Osteocyte (in vitro differentiated cells): ENCODE results near the gene CTIF. TPM values are rescaled to one million over a fixed set of nuclear protein-coding genes. Genes with fewer than 3 reads are reported as not detected.

Experiments
- DNase-seq: peaks from one replicate; pipeline ENCODE4 v3.0.0; 2021; ENCODE audit warnings: mixed read lengths; ENCODE audit not compliant: unreplicated experiment; ENCODE audit errors: extremely low spot score
- H3K27ac Mint-ChIP-seq: one replicate; pipeline ENCODE4 v1.8.0; 2021; ENCODE audit warnings: mild to moderate bottlenecking, mixed read lengths; ENCODE audit not compliant: unreplicated experiment
- H3K27me3 Mint-ChIP-seq: one replicate; pipeline ENCODE4 v1.8.0; 2021; ENCODE audit warnings: mixed read lengths; ENCODE audit not compliant: unreplicated experiment
- H3K36me3 Mint-ChIP-seq: one replicate; pipeline ENCODE4 v1.8.0; 2021; ENCODE audit warnings: mixed read lengths; ENCODE audit not compliant: unreplicated experiment
- H3K4me1 Mint-ChIP-seq: one replicate; pipeline ENCODE4 v1.8.0; 2021; ENCODE audit warnings: mixed read lengths; ENCODE audit not compliant: unreplicated experiment
- H3K4me3 Mint-ChIP-seq: one replicate; pipeline ENCODE4 v1.8.0; 2021; ENCODE audit warnings: mild to moderate bottlenecking, moderate library complexity, mixed read lengths; ENCODE audit not compliant: unreplicated experiment
- H3K9me3 Mint-ChIP-seq: one replicate; pipeline ENCODE4 v1.8.0; 2021; ENCODE audit warnings: mixed read lengths; ENCODE audit not compliant: unreplicated experiment
- total RNA-seq: library from RNA; stranded (reverse); gene quantifications from 2 replicates; pipeline ENCODE4 v1.2.1, GENCODE V29; 2021
- TF ChIP-seq, protein P1 (sequence below): fragments of 200-600 bp; sonication (generic); IDR thresholded peaks from 2 replicates; pipeline ENCODE4 v1.5.0; 2021; ENCODE audit warnings: antibody characterized with exemption, mild to moderate bottlenecking, moderate library complexity

Gene CTIF
- total RNA-seq, 1 donor from 2014 or later, result 172 TPM

DNA sequence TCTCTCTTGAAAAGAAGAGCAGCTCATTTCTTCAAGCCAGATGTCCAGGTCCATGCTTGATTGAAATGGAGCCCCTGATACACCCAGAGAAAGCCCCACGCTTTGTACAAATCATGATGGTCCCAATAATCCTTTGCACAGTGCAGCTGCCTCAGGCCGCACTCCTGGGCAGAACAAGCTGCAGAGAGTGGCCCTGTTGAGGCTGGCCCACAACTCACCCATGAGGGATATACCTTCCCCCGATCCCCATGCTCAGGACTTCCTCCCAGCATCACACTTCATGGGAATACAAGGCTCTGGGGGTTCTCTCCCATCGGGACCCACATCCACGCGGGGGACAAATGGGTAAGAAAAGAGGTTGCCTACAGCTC is 181.8 kb downstream of the CTIF start:
- H3K4me3 Mint-ChIP-seq, result no peak overlapping the region
- peaks cover 23% of the 10 kb centered on the region for H3K4me1 Mint-ChIP-seq
- no peaks in the 10 kb centered on the region for H3K9me3 Mint-ChIP-seq
- TF ChIP-seq, protein P1, sequence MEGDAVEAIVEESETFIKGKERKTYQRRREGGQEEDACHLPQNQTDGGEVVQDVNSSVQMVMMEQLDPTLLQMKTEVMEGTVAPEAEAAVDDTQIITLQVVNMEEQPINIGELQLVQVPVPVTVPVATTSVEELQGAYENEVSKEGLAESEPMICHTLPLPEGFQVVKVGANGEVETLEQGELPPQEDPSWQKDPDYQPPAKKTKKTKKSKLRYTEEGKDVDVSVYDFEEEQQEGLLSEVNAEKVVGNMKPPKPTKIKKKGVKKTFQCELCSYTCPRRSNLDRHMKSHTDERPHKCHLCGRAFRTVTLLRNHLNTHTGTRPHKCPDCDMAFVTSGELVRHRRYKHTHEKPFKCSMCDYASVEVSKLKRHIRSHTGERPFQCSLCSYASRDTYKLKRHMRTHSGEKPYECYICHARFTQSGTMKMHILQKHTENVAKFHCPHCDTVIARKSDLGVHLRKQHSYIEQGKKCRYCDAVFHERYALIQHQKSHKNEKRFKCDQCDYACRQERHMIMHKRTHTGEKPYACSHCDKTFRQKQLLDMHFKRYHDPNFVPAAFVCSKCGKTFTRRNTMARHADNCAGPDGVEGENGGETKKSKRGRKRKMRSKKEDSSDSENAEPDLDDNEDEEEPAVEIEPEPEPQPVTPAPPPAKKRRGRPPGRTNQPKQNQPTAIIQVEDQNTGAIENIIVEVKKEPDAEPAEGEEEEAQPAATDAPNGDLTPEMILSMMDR, result no peak
- no peaks in the 10 kb centered on the region for H3K27me3 Mint-ChIP-seq
- H3K27ac Mint-ChIP-seq, result no peak overlapping the region
- H3K36me3 Mint-ChIP-seq, result peaks cover 42% of the 10 kb centered on the region
- no peak for DNase-seq

DNA sequence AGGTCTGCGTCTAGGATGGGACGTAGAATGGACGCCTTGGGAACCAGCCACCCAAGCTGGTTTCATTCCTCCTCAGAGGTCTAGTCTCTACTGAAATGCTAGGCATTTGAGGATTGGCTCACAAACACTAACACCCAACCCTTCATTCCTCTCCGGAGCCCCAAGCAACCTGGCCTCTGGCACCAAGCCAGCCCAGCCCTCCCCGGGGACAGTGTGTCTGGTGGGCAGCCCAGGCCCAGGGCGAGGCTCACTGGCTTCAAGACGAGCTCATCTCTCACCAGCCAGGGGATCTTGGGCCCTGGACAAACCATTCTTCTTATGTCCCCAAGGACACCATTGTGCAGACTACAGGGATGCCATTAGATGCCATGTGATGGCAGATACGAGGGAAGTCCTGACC is 182.5 kb downstream of the CTIF start:
- Mint-ChIP-seq H3K27me3 (no peaks in the 10 kb centered on the region), H3K9me3 (peaks cover 3% of the 10 kb centered on the region), H3K4me3 (no peak overlapping the region), H3K4me1 (peaks cover 22% of the 10 kb centered on the region), H3K27ac (peak overlapping the region; percentile 31), H3K36me3 (peaks cover 45% of the 10 kb centered on the region)
- TF ChIP-seq, protein P1, result no peak
- DNase-seq, result no peak

DNA sequence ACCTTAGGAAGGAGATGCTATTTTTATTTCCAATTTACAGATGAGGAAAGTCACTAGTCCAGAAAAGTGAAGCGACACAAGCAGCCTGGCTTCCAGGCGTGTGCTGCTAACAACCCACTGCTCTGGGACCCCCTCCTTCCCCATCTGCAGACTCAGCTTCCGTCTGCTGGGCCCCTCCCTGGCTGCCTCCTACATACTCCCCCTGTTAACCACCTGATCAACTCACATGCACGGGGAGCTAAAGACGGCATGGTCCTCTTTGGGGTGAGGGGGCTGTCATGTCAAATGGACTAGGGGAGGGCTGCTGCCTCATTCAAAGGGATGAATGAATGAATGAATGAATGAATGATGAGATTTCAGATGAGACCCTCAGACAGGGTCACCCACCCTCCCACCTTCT is 184.2 kb downstream of the CTIF start:
- no peak overlapping the region for H3K27ac Mint-ChIP-seq
- TF ChIP-seq, protein P1, result no peak
- peaks cover 11% of the 10 kb centered on the region for H3K9me3 Mint-ChIP-seq
- DNase-seq, result no peak
- H3K4me1 Mint-ChIP-seq, result peaks cover 27% of the 10 kb centered on the region
- H3K27me3 Mint-ChIP-seq, result no peaks in the 10 kb centered on the region
- H3K36me3 Mint-ChIP-seq, result peaks cover 44% of the 10 kb centered on the region
- no peak overlapping the region for H3K4me3 Mint-ChIP-seq

DNA sequence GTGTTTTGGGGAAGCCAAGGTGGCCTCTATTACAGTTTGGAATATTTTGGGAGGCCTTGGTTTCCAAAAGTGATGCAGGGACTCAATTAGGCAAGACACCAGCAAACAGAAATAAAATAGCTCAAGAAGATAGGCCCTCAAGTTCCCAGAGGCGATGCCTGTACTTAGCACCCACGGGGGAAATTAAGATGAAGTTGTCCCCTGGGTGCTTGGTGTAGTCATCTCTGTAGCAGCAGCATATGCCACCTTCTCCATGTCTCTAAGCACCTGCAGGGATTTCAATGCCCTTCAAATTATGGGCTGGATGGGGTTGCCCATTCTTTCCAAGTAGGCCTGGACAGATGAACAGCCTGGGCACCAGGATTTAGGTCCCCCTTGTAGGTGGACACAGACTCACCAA is 185.0 kb downstream of the CTIF start:
- peaks cover 31% of the 10 kb centered on the region for H3K4me1 Mint-ChIP-seq
- H3K4me3 Mint-ChIP-seq, result no peak overlapping the region
- H3K36me3 Mint-ChIP-seq, result peaks cover 41% of the 10 kb centered on the region
- H3K27ac Mint-ChIP-seq, result no peak overlapping the region
- TF ChIP-seq, protein P1, result no peak
- H3K27me3 Mint-ChIP-seq, result no peaks in the 10 kb centered on the region
- no peak for DNase-seq
- peaks cover 11% of the 10 kb centered on the region for H3K9me3 Mint-ChIP-seq

DNA sequence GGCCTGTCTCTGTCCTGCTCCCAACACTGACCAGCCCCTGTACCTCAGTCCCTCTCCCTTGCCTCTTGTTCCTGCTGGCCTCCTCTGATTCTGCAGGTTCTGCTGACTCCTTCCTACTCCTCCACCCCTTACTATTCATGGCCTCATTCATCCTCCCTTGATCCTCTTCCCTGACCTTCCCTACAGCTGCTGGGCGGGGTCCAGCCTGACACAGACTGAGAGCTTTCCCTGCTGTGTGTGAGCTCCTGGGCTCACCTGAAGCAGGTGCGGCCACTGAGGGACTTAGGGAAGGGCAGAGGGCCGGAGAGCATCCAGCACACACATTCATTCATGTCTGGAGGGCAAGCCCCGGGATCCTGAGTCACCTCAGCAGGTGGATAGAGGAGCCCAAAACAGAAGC is 185.6 kb downstream of the CTIF start:
- DNase-seq, result no peak
- TF ChIP-seq, protein P1, result no peak
- Mint-ChIP-seq H3K9me3 (peaks cover 11% of the 10 kb centered on the region), H3K4me1 (peaks cover 33% of the 10 kb centered on the region), H3K27ac (no peak overlapping the region), H3K4me3 (no peak overlapping the region), H3K27me3 (no peaks in the 10 kb centered on the region), H3K36me3 (peaks cover 37% of the 10 kb centered on the region)
